T-helper 2 cell (primary cell): ENCODE results near the gene SYNDIG1.

ENCODE experiments used
- DNase-seq, 5 experiments: peaks; one replicate each; pipeline versions ENCODE4 v3.0.0 to v3.0.0-alpha.2; 2012 to 2022

The SYNDIG1 gene

GRCh38 chr20:24699321-24700165 lies 230.1 kb downstream of the SYNDIG1 start:
- no peak for DNase-seq

GRCh38 chr20:24700166-24700860 lies 230.9 kb downstream of the SYNDIG1 start:
- DNase-seq, result no peak

- DNase-seq, result no peak
Measured at GRCh38 chr20:24701027-24701426, 231.6 kb downstream of the SYNDIG1 start.

- DNase-seq, result no peak
Measured at GRCh38 chr20:24701668-24702067, 232.2 kb downstream of the SYNDIG1 start.

- no peak for DNase-seq
Measured at GRCh38 chr20:24702501-24703283, 233.3 kb downstream of the SYNDIG1 start.

- DNase-seq, result no peak
Measured at GRCh38 chr20:24703284-24703610, 233.8 kb downstream of the SYNDIG1 start.

GRCh38 chr20:24704899-24705298 lies 235.5 kb downstream of the SYNDIG1 start:
- DNase-seq, result no peak

- no peak for DNase-seq
Measured at GRCh38 chr20:24705486-24705885, 236.1 kb downstream of the SYNDIG1 start.

GRCh38 chr20:24708411-24709295 lies 239.2 kb downstream of the SYNDIG1 start:
- no peak for DNase-seq
